Keratinocyte (primary cell): Measurements from ENCODE around the gene UBR7.

Source experiments
- CTCF ChIP-seq, 3 experiments: IDR thresholded peaks in 1 of 3; conservative IDR thresholded peaks in 1 of 3; optimal IDR thresholded peaks in 1 of 3; 2 replicates in 2 of 3; 3 replicates in 1 of 3; pipeline versions ENCODE3 to v1.5.1; 2011; ENCODE audit warnings: low read length in 3 of 3, mild to moderate bottlenecking in 3 of 3, moderate library complexity in 2 of 3, control low read depth in 1 of 3, inconsistent platforms in 1 of 3; ENCODE audit not compliant: insufficient read depth in 2 of 3; ENCODE audit errors: extremely low read depth in 1 of 3
- EZH2 ChIP-seq: IDR thresholded peaks from one replicate; pipeline ENCODE4 v1.6.1; 2012; ENCODE audit warnings: inconsistent platforms, mild to moderate bottlenecking, low read length, moderate library complexity

- TF ChIP-seq CTCF (optimal IDR thresholded peaks at IDR 0.05 in 1 of 3, IDR thresholded peaks at IDR 0.05 in 1 of 3, conservative IDR thresholded peaks at IDR 0.05 in 1 of 3; ENCODE audit: extremely low read depth in 1 of 3, insufficient read depth in 2 of 3, low read length in 3 of 3): no peak
- TF ChIP-seq EZH2: no peak
Measured at GRCh38 chr14:93183596-93184317, 23.3 kb upstream of the UBR7 start.
